SKM-1 treated with dmso at 0.1 percent for 144 hours (cell line): ENCODE data around the gene LCP2.
"Not testable (repeated sequence)": the region's sequence is repeated elsewhere in the genome, so short reads cannot be mapped to it uniquely, and the experiment has no call there.

Experiments
- DNase-seq: peaks from one replicate; lab custom pipeline; 2025; ENCODE audit not compliant: unreplicated experiment; lab: John Stamatoyannopoulos, UW

The LCP2 gene

GRCh38 chr5:170250810-170251317, 46.7 kb downstream of the LCP2 start:
- no peak for DNase-seq

GRCh38 chr5:170249355-170249754, 48.2 kb downstream of the LCP2 start:
- DNase-seq, result no peak

GRCh38 chr5:170248931-170249227, 48.7 kb downstream of the LCP2 start:
- not testable (repeated sequence) for DNase-seq

- DNase-seq, result no peak
These were observed 49.2 kb downstream of the LCP2 start for GRCh38 chr5:170248172-170248930.

- no peak for DNase-seq
These were observed 50.2 kb downstream of the LCP2 start for GRCh38 chr5:170247363-170247762.

- DNase-seq, result no peak
These were observed 51.3 kb downstream of the LCP2 start for GRCh38 chr5:170246126-170246870.

GRCh38 chr5:170245436-170245835, 52.1 kb downstream of the LCP2 start:
- not testable (repeated sequence) for DNase-seq

GRCh38 chr5:170238456-170239196, 59.0 kb downstream of the LCP2 start:
- DNase-seq, result no peak

- no peak for DNase-seq
These were observed 61.4 kb downstream of the LCP2 start for GRCh38 chr5:170235876-170236864.

- DNase-seq, result no peak
These were observed 64.2 kb downstream of the LCP2 start for GRCh38 chr5:170233358-170233892.

- no peak for DNase-seq
These were observed 64.8 kb downstream of the LCP2 start, which contains the start of gene C5orf58 for GRCh38 chr5:170232786-170233185. Gene C5orf58, plus strand, starts transcription at chr5:170232985. Its CDS starts 1,992 bp downstream, at chr5:170234977.

- DNase-seq, result no peak
These were observed 68.7 kb downstream of the LCP2 start for GRCh38 chr5:170228762-170229435.

GRCh38 chr5:170226661-170227060, 70.9 kb downstream of the LCP2 start:
- no peak for DNase-seq

- DNase-seq, result no peak
These were observed 71.4 kb downstream of the LCP2 start for GRCh38 chr5:170226129-170226615.

- DNase-seq, result peak; percentile 70
These were observed 72.0 kb downstream of the LCP2 start for GRCh38 chr5:170225326-170226128.

GRCh38 chr5:170223906-170224305, 73.7 kb downstream of the LCP2 start:
- DNase-seq, result no peak

GRCh38 chr5:170223360-170223759, 74.2 kb downstream of the LCP2 start:
- DNase-seq, result no peak

- DNase-seq, result no peak
These were observed 76.2 kb downstream of the LCP2 start for GRCh38 chr5:170221327-170221741.

- no peak for DNase-seq
These were observed 77.4 kb downstream of the LCP2 start for GRCh38 chr5:170220191-170220590.
